ENCODE results near the gene SMAD4. TPM values are rescaled to one million over a fixed set of nuclear protein-coding genes. Genes with fewer than 3 reads are reported as not detected.

Gene SMAD4
- total and polyA plus RNA-seq, 2 of the 13 experiments (the other 11 are each of a cell fraction or from before 2014, with no cell fraction given) = 70.2 to 72.0 TPM

DNA sequence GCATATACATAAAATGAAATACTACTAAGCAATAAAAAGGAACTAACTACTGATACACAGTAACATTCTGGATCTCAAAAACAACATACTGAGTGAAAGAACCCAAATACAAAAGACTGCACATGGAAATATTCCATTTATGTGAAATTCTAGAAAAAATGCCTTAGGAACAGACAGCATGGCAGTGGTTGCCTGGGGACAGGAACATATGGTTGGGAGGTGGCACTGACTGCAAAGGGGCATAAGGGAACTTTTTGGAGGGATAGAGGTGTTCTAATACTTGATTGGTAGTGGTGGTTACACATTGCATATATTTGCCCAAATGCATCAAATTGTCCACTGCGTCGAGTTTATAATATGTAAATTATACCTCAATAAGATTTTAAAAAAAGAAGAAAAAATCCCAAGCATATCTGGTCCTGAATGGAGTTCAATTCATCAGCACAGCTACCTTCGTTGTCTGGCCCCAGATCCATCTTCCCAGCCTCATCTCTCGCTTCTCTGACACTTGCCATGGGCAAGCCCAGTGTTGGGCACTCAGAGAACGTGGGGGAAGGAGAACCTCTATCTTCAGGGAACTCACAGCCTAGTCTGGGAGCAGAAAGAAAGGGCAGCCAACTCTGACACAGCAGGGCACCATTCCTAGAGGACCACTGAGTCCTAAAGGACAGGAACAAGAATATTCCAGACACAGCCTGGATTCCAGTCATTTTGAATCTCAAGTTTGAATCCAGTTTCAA lies 8.6 kb upstream of the SMAD4 start (continued):
- TF ChIP-seq ZNF547 (CRISPR knock-in tag; IDR thresholded peaks at IDR 0.05) (no peak), RAD21 (CRISPR knock-in tag; IDR thresholded peaks at IDR 0.05) (no peak), PHF5A (CRISPR knock-in tag; IDR thresholded peaks at IDR 0.05; ENCODE audit: low read depth, unreplicated experiment) (no peak), TAF15 (IDR thresholded peaks at IDR 0.05; ENCODE audit: low read depth, low read length, poor library complexity, severe bottlenecking) (no peak), ZNF274 (CRISPR knock-in tag; IDR thresholded peaks at IDR 0.05) (no peak), SRY (CRISPR knock-in tag; IDR thresholded peaks at IDR 0.05) (no peak), ZNF160 (CRISPR knock-in tag; IDR thresholded peaks at IDR 0.05) (no peak), ZNF605 (CRISPR knock-in tag; IDR thresholded peaks at IDR 0.05) (no peak)

DNA sequence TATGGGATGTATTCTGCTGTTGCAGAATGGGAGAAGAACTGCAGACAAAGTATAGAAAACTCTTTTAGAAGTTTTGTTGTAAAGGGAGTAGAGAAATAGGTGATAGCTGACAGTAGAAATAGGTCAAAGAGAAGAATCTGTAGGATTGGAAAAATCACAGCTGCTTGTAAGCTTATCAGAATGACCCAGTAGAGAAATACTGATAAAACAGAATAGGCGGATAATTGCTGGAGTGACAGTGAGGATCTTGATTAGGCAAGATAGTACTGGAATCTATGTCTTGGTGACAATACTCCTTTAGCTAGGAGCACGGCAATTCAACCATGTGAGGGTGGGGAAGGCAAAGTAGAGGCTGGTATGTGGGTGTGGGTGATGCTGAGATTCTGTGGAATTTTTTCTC lies 4.5 kb upstream of the SMAD4 start:
- H3K36me3 ChIP-seq (replicated peaks in 1 of 2; ENCODE audit: control insufficient read depth in 1 of 2, insufficient read depth in 2 of 2, low read length in 2 of 2) = no peaks in the 10 kb centered on the region
- H3K9ac ChIP-seq (ENCODE audit: insufficient read depth, low read depth, low read length) = no peak overlapping the region
- H3K27me3 ChIP-seq (ENCODE audit: control insufficient read depth in 1 of 2, insufficient read depth in 2 of 2, low read length in 2 of 2) = no peaks in the 10 kb centered on the region; a peak in 1 of 5 replicates
- no peak overlapping the region for H3K27ac ChIP-seq (ENCODE audit: extremely low read length, insufficient read depth, low read length)
- H3K4me3 ChIP-seq (replicated peaks in 1 of 3; ENCODE audit: insufficient read depth in 1 of 3, low read depth in 2 of 3, low read length in 3 of 3) = no peak overlapping the region
- peaks cover 13% of the 10 kb centered on the region for H3K79me2 ChIP-seq (ENCODE audit: insufficient read depth, low read length)
- in situ Hi-C loops (cut with HindIII; ENCODE audit: extremely low pct_ligation_motif_present, low pct_unique_long_range_greater_than_20kb) = no loop called here
- ATAC-seq (no peak), DNase-seq (ENCODE audit: low spot score) (no peak), FAIRE-seq (no peak)
- no peak overlapping the region for H3K4me2 ChIP-seq (ENCODE audit: low read depth, low read length)
- H3K9me3 ChIP-seq (ENCODE audit: low read length) = no peaks in the 10 kb centered on the region
- no TSS peak for BruUV-seq (replicated peaks)
- peaks cover 18% of the 10 kb centered on the region for H3K4me1 ChIP-seq (ENCODE audit: insufficient read depth, low read length)
- no peaks in the 10 kb centered on the region for H4K20me1 ChIP-seq (ENCODE audit: insufficient read depth, low read length)
- CTCF ChIA-PET (ENCODE audit: low intra/inter-chr PET ratio, low total read pairs) = no interaction called here
- 89% methylated on average over 2 of the region's 2 CpGs for WGBS (ENCODE audit: low lambda C conversion rate)
- intact Hi-C loops (cut with micrococcal nuclease; ENCODE audit: unreplicated experiment) = no loop called here
- H2AFZ ChIP-seq (ENCODE audit: low read length) = no peak overlapping the region
- POLR2A ChIA-PET = no interaction called here
- TF ChIP-seq MIER3 (CRISPR knock-in tag; IDR thresholded peaks at IDR 0.05; ENCODE audit: borderline replicate concordance) (no peak), RCOR2 (CRISPR knock-in tag; IDR thresholded peaks at IDR 0.05) (no peak), DR1 (CRISPR knock-in tag; IDR thresholded peaks at IDR 0.05) (no peak), NCOR1 (IDR thresholded peaks at IDR 0.05; ENCODE audit: borderline replicate concordance, low read length) (no peak), STAT5B (CRISPR knock-in tag; IDR thresholded peaks at IDR 0.05) (no peak)
- TF ChIP-seq, protein P1, sequence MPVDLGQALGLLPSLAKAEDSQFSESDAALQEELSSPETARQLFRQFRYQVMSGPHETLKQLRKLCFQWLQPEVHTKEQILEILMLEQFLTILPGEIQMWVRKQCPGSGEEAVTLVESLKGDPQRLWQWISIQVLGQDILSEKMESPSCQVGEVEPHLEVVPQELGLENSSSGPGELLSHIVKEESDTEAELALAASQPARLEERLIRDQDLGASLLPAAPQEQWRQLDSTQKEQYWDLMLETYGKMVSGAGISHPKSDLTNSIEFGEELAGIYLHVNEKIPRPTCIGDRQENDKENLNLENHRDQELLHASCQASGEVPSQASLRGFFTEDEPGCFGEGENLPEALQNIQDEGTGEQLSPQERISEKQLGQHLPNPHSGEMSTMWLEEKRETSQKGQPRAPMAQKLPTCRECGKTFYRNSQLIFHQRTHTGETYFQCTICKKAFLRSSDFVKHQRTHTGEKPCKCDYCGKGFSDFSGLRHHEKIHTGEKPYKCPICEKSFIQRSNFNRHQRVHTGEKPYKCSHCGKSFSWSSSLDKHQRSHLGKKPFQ (CRISPR knock-in tag; IDR thresholded peaks at IDR 0.05; ENCODE audit: insufficient replicate concordance) = no peak
- TF ChIP-seq, protein P2, sequence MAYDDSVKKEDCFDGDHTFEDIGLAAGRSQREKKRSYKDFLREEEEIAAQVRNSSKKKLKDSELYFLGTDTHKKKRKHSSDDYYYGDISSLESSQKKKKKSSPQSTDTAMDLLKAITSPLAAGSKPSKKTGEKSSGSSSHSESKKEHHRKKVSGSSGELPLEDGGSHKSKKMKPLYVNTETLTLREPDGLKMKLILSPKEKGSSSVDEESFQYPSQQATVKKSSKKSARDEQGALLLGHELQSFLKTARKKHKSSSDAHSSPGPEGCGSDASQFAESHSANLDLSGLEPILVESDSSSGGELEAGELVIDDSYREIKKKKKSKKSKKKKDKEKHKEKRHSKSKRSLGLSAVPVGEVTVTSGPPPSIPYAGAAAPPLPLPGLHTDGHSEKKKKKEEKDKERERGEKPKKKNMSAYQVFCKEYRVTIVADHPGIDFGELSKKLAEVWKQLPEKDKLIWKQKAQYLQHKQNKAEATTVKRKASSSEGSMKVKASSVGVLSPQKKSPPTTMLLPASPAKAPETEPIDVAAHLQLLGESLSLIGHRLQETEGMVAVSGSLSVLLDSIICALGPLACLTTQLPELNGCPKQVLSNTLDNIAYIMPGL (CRISPR knock-in tag; IDR thresholded peaks at IDR 0.05; ENCODE audit: borderline replicate concordance in 1 of 2, low read depth in 1 of 2) = no peak
- TF ChIP-seq, protein P3, sequence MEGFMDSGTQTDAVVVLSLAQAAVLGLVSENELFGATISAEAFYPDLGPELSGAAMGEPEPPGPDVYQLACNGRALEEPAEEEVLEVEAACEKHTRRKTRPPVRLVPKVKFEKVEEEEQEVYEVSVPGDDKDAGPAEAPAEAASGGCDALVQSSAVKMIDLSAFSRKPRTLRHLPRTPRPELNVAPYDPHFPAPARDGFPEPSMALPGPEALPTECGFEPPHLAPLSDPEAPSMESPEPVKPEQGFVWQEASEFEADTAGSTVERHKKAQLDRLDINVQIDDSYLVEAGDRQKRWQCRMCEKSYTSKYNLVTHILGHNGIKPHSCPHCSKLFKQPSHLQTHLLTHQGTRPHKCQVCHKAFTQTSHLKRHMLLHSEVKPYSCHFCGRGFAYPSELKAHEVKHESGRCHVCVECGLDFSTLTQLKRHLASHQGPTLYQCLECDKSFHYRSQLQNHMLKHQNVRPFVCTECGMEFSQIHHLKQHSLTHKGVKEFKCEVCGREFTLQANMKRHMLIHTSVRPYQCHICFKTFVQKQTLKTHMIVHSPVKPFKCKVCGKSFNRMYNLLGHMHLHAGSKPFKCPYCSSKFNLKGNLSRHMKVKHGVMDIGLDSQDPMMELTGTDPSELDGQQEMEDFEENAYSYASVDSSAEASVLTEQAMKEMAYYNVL (CRISPR knock-in tag; IDR thresholded peaks at IDR 0.05; ENCODE audit: borderline replicate concordance) = no peak
- TF ChIP-seq, protein P4, sequence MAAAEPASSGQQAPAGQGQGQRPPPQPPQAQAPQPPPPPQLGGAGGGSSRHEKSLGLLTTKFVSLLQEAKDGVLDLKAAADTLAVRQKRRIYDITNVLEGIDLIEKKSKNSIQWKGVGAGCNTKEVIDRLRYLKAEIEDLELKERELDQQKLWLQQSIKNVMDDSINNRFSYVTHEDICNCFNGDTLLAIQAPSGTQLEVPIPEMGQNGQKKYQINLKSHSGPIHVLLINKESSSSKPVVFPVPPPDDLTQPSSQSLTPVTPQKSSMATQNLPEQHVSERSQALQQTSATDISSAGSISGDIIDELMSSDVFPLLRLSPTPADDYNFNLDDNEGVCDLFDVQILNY (CRISPR knock-in tag; conservative IDR thresholded peaks at IDR 0.05) = no peak
